VCaP (cell line): ENCODE data around the gene YIPF5.
A peak's percentile ranks its signal among the peaks of the same experiment; 100 is the strongest.

Experiments
- H3K27ac ChIP-seq: fragments of 450-650 bp; 2 replicates; pipeline ENCODE4 v1.5.1; 2017
- CTCF ChIP-seq: fragments of 450-650 bp; conservative IDR thresholded peaks from 2 replicates; pipeline ENCODE4 v1.5.1; 2017; ENCODE audit warnings: mild to moderate bottlenecking, moderate library complexity

Gene YIPF5

GRCh38 chr5:144203750-144204596 is 33.5 kb upstream of the YIPF5 start:
- H3K27ac ChIP-seq: peak overlapping the region; percentile 52; the same call in 1 of the 2 replicates
- TF ChIP-seq CTCF: peak; percentile 96

- H3K27ac ChIP-seq: no peak overlapping the region
- no peak for TF ChIP-seq CTCF
Measured at GRCh38 chr5:144202726-144203125, 32.3 kb upstream of the YIPF5 start.

- no peak for TF ChIP-seq CTCF
- peak overlapping the region; percentile 4; the same call in 1 of the 2 replicates for H3K27ac ChIP-seq
Measured at GRCh38 chr5:144202072-144202471, 31.6 kb upstream of the YIPF5 start.

GRCh38 chr5:144201588-144201987 is 31.1 kb upstream of the YIPF5 start:
- H3K27ac ChIP-seq: peak overlapping the region; percentile 4; the same call in 1 of the 2 replicates
- TF ChIP-seq CTCF: no peak

- no peak for TF ChIP-seq CTCF
- no peak overlapping the region for H3K27ac ChIP-seq
Measured at GRCh38 chr5:144198386-144198785, 27.9 kb upstream of the YIPF5 start.

GRCh38 chr5:144196612-144197011 is 26.2 kb upstream of the YIPF5 start:
- peak; percentile 20; the same call in 1 of the 2 replicates for TF ChIP-seq CTCF
- no peak overlapping the region for H3K27ac ChIP-seq

- no peak overlapping the region for H3K27ac ChIP-seq
- no peak for TF ChIP-seq CTCF
Measured at GRCh38 chr5:144195448-144195847, 25.0 kb upstream of the YIPF5 start.
